SH-SY5Y (cell line): ENCODE data around the gene GCC1.

Experiments
- GATA2 ChIP-seq: IDR thresholded peaks from 2 replicates; pipeline ENCODE4 v1.6.1; 2011; ENCODE audit warnings: mild to moderate bottlenecking, low read depth, low read length
- GATA3 ChIP-seq: IDR thresholded peaks from 2 replicates; pipeline ENCODE4 v1.6.1; 2011; ENCODE audit warnings: low read depth, mild to moderate bottlenecking, low read length, moderate library complexity

The GCC1 gene

GRCh38 chr7:127532151-127532550, 53.2 kb downstream of the GCC1 start:
- TF ChIP-seq GATA2: peak; percentile 80
- TF ChIP-seq GATA3: peak; percentile 53; the same call in 1 of the 2 replicates
